ENCODE measurements around the gene FHDC1. TPM values are rescaled to one million over a fixed set of nuclear protein-coding genes. Genes with fewer than 3 reads are reported as not detected.

The FHDC1 gene
- total RNA-seq, 1 donor from 2014 or later, result 0.75 TPM

DNA sequence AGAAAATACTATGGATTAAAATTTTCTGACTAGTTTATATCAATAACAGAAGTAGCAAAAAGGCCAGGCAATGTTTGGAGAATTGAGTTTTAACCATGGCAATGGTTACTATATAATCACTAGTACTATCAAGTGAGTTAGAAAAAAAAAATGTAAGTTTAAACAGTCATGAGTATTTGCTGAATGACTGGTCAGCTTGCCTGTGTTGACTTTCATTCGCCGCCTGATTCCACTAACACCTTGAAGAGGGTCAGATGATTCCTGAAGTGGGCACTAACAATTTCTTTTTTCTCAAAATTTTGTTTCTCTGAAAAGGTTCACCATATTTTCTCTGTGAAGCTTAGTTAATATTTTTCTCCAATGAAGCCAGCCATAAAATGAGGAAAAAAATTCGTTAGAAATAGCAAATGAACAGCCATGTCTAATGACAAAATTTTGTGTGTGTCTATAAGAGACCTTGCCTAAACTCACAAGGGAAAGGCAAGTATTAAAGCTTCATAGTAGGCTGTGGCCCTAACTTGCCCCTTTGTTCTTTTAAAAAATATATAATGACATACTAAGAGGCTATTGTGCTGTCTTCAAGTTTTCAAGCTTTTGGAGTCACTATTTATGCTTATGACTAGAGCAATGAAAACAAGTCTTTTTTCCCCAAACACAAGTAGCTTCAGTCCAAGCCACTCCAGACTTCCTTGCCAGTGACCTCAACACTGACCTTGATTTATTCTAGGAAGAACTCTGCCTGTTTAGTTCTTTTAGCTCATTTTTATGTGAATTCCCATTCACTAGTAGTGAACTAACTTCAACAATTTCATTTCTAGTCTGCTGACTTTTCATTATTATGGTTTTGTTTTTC lies 18.4 kb upstream of the FHDC1 start:
- Histone ChIP-seq H3K4me1 (no peaks in the 10 kb centered on the region), H3K4me3 (no peak overlapping the region), H3K27me3 (no peaks in the 10 kb centered on the region), H3K27ac (no peak overlapping the region), H3K36me3 (no peaks in the 10 kb centered on the region), H3K9me3 (no peaks in the 10 kb centered on the region)
- intact Hi-C loops (cut with DNase I), result no loop called here
- no peak for DNase-seq (ENCODE audit: low spot score in 2 of 2)
- TF ChIP-seq, protein P1, sequence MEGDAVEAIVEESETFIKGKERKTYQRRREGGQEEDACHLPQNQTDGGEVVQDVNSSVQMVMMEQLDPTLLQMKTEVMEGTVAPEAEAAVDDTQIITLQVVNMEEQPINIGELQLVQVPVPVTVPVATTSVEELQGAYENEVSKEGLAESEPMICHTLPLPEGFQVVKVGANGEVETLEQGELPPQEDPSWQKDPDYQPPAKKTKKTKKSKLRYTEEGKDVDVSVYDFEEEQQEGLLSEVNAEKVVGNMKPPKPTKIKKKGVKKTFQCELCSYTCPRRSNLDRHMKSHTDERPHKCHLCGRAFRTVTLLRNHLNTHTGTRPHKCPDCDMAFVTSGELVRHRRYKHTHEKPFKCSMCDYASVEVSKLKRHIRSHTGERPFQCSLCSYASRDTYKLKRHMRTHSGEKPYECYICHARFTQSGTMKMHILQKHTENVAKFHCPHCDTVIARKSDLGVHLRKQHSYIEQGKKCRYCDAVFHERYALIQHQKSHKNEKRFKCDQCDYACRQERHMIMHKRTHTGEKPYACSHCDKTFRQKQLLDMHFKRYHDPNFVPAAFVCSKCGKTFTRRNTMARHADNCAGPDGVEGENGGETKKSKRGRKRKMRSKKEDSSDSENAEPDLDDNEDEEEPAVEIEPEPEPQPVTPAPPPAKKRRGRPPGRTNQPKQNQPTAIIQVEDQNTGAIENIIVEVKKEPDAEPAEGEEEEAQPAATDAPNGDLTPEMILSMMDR (IDR thresholded peaks at IDR 0.05), result no peak

DNA sequence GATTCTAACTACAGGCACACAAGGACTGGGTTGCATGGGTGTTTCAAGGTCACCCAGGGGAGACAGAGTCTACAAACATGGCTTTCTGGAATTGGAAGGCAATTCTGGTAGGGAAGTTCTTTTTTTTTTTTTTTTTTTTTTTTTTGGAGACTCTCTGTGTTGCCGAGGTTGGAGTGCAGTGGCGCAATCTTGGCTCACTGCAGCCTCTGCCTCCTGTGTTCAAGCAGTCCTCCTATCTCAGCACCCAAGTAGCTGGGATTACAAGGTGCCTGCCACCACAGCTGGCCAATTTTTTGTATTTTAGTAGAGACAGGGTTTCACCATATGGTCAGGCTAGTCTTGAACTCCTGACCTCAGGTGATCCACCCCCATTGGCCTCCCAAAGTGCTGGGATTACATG lies 16.3 kb upstream of the FHDC1 start:
- no peak for DNase-seq (ENCODE audit: low spot score in 2 of 2)
- H3K4me3 ChIP-seq, result no peak overlapping the region
- H3K9me3 ChIP-seq, result no peaks in the 10 kb centered on the region
- H3K4me1 ChIP-seq, result no peaks in the 10 kb centered on the region
- H3K36me3 ChIP-seq, result no peaks in the 10 kb centered on the region
- H3K27ac ChIP-seq, result no peak overlapping the region
- TF ChIP-seq, protein P1 (IDR thresholded peaks at IDR 0.05), result no peak
- no peaks in the 10 kb centered on the region for H3K27me3 ChIP-seq
- intact Hi-C loops (cut with DNase I), result no loop called here

DNA sequence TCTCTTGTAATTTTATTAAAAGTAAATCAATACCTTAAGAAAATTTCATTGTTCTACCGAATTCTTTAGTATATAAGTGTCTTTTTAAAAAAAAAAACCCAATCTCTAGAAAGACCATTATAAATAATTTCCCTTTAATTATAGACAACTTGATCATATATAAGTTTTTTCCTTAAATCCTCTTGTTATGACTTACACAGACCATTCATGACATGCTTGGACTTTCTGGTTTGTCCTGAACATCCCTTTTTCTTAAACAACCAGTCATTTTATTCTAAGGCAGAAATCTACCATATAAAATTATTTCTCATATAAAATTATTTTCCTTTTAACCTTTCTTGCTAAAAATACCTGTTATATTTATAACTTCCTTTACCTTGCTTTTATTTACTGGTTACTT lies 15.4 kb upstream of the FHDC1 start:
- TF ChIP-seq, protein P1 (IDR thresholded peaks at IDR 0.05), result no peak
- no peak for DNase-seq (ENCODE audit: low spot score in 2 of 2)
- intact Hi-C loops (cut with DNase I), result no loop called here

DNA sequence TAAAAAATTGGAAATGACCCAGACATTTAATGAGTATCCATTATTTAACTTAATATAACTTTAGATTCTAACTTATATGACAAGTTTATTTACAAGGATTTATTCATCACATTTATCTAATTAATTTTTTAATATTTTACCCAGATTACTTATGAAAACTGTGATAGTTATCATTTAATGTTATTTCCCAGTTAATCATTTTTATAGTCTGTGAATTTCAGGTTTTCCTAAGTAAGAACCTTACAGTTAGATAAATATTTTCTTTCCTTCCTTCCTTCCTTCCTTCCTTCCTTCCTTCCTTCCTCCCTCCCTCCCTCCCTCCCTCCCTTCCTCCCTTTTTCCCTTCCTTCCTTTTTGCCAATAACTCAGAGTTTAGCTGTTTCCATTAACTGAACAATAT lies 14.8 kb upstream of the FHDC1 start:
- Histone ChIP-seq H3K4me3 (no peak overlapping the region), H3K27me3 (no peaks in the 10 kb centered on the region), H3K4me1 (no peaks in the 10 kb centered on the region), H3K27ac (no peak overlapping the region), H3K9me3 (no peaks in the 10 kb centered on the region), H3K36me3 (no peaks in the 10 kb centered on the region)
- no peak for DNase-seq (ENCODE audit: low spot score in 2 of 2)
- TF ChIP-seq, protein P1 (IDR thresholded peaks at IDR 0.05), result no peak
- intact Hi-C loops (cut with DNase I), result no loop called here

More for the DNA sequence above, 15.4 kb upstream of the FHDC1 start:
- H3K27ac ChIP-seq, result no peak overlapping the region
- H3K4me1 ChIP-seq, result no peaks in the 10 kb centered on the region
- no peaks in the 10 kb centered on the region for H3K9me3 ChIP-seq
- H3K27me3 ChIP-seq, result no peaks in the 10 kb centered on the region
- no peaks in the 10 kb centered on the region for H3K36me3 ChIP-seq
- H3K4me3 ChIP-seq, result no peak overlapping the region

DNA sequence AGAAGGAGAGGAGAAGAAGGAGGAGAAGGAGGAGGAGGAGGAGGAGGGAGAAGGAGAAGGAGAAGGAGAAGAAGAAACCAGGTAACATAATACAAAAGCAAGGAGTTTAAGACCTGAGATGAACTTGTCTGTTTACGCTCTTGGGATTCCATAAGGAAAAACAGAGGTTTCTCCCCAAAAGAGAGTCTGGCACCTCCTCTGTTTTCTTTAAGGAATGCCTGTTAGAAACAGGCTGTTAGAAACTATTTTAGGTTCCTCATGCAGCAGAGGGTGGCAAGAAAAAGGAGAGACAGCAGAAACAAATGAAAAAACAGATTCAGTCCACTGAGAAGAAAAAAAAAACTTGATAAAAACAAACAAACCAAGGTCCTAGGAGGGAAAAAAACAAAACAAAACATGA lies 10.3 kb upstream of the FHDC1 start:
- no peak overlapping the region for H3K27ac ChIP-seq
- intact Hi-C loops (cut with DNase I), result no loop called here
- TF ChIP-seq, protein P1 (IDR thresholded peaks at IDR 0.05), result no peak
- no peaks in the 10 kb centered on the region for H3K9me3 ChIP-seq
- H3K4me3 ChIP-seq, result no peak overlapping the region
- no peaks in the 10 kb centered on the region for H3K36me3 ChIP-seq
- no peaks in the 10 kb centered on the region for H3K4me1 ChIP-seq
- DNase-seq (ENCODE audit: low spot score in 2 of 2), result no peak
- H3K27me3 ChIP-seq, result no peaks in the 10 kb centered on the region

Data from ascending aorta (tissue), 2 donors.